Measurements from ENCODE around the gene CAB39L.

- TF ChIP-seq POLR2A (IDR thresholded peaks at IDR 0.05; ENCODE audit: low read depth, low read length) (no peak), POLR2AphosphoS5 (IDR thresholded peaks at IDR 0.05; ENCODE audit: low read depth, low read length) (no peak), TAF1 (IDR thresholded peaks at IDR 0.05; ENCODE audit: low read depth, low read length) (no peak)
These were observed 87.6 kb downstream of the CAB39L start for GRCh38 chr13:49356223-49356622.
